ENCODE results near the gene GDF9.

DNA sequence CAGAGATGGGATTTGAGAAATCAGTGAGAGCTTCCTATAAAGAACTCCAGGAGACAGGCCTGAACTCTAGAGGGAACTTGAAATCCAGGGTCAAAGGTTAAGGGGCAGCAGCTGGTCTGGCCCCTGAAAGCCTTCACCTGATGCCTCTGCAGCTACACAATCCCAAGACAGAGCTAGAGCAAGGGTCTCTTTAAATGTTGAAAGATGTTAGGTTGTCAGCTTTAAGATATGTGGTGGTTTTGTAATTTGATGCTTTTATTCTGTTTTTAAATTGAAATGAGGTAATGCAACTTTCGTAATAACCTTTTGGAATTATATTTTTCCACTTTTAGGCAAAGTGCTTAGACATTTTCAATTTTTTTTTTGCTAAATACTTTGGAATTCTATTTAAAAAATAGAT lies 50.8 kb downstream of the GDF9 start:
- TF ChIP-seq CTCF (IDR thresholded peaks at IDR 0.05) (no peak), POLR2A (IDR thresholded peaks at IDR 0.05) (no peak), EP300 (IDR thresholded peaks at IDR 0.05) (no peak)
